HG03354 (cell line): ENCODE data around the gene BRICD5.

Experiments used
- ATAC-seq: cut with Tn5 transposase; IDR thresholded peaks from one replicate; pipeline ENCODE4 v1.9.1; 2021; ENCODE audit warnings: mild to moderate bottlenecking; ENCODE audit not compliant: unreplicated experiment, poor library complexity, severe bottlenecking

Gene BRICD5

GRCh38 chr16:2238150-2238837 lies 27.6 kb upstream of the BRICD5 start:
- ATAC-seq: no peak

- ATAC-seq: no peak
Measured at GRCh38 chr16:2237493-2238149, 27.0 kb upstream of the BRICD5 start.

- no peak for ATAC-seq
Measured at GRCh38 chr16:2237102-2237482, 26.4 kb upstream of the BRICD5 start.

- no peak for ATAC-seq
Measured at GRCh38 chr16:2236337-2237101, 25.9 kb upstream of the BRICD5 start, which contains the start of gene DNASE1L2. Gene DNASE1L2 (plus strand): TSS chr16:2236444. CDS start chr16:2236817, 373 bp downstream.

GRCh38 chr16:2235695-2236336 lies 25.2 kb upstream of the BRICD5 start:
- no peak for ATAC-seq

GRCh38 chr16:2235234-2235651 lies 24.6 kb upstream of the BRICD5 start:
- ATAC-seq: no peak

- ATAC-seq: no peak
Measured at GRCh38 chr16:2234813-2235170, 24.1 kb upstream of the BRICD5 start.

- no peak for ATAC-seq
Measured at GRCh38 chr16:2233872-2234812, 23.5 kb upstream of the BRICD5 start.

GRCh38 chr16:2233046-2233775 lies 22.5 kb upstream of the BRICD5 start:
- no peak for ATAC-seq

GRCh38 chr16:2232094-2232990 lies 21.7 kb upstream of the BRICD5 start:
- ATAC-seq: no peak

- ATAC-seq: no peak
Measured at GRCh38 chr16:2231016-2231931, 20.6 kb upstream of the BRICD5 start.

- no peak for ATAC-seq
Measured at GRCh38 chr16:2230376-2230775, 19.7 kb upstream of the BRICD5 start.

GRCh38 chr16:2229632-2230250 lies 19.1 kb upstream of the BRICD5 start:
- no peak for ATAC-seq

GRCh38 chr16:2229091-2229490 lies 18.4 kb upstream of the BRICD5 start:
- no peak for ATAC-seq

- no peak for ATAC-seq
Measured at GRCh38 chr16:2228161-2228824, 17.6 kb upstream of the BRICD5 start.

GRCh38 chr16:2226918-2227317 lies 16.3 kb upstream of the BRICD5 start:
- ATAC-seq: no peak
